CD4-positive, alpha-beta memory T cell (primary cell): Measurements from ENCODE around the gene NDUFAF8. TPM values are rescaled to one million over a fixed set of nuclear protein-coding genes. Genes with fewer than 3 reads are reported as not detected.

Experiments
- CTCF ChIA-PET: fragments of 350-600 bp; sonication (Branson Sonifier 250); formaldehyde crosslinking; loops from one replicate; lab custom pipeline; 2021; ENCODE audit warnings: inconsistent platforms; ENCODE audit not compliant: partially characterized antibody; lab: Charles Lee
- POLR2A ChIA-PET: fragments of 350-600 bp; sonication (Branson Sonifier 250); formaldehyde crosslinking; loops from one replicate; lab custom pipeline; 2021; ENCODE audit not compliant: partially characterized antibody; lab: Charles Lee
- DNase-seq, 5 donors: peaks; one replicate each; pipeline versions ENCODE4 v3.0.0 to v3.0.0-alpha.2; 2020 to 2022; ENCODE audit warnings: mixed read lengths in 1 of 5
- H3K27ac ChIP-seq: one replicate; pipeline ENCODE4 v1.7.0; 2013; ENCODE audit warnings: low read depth, low read length
- H3K27me3 ChIP-seq: 2 replicates; pipeline ENCODE4 v1.7.0; 2013; ENCODE audit warnings: mild to moderate bottlenecking, low read length, moderate library complexity; ENCODE audit not compliant: insufficient read depth
- H3K36me3 ChIP-seq: 2 replicates; pipeline ENCODE4 v1.7.0; 2013; ENCODE audit warnings: mild to moderate bottlenecking, low read length, moderate library complexity; ENCODE audit not compliant: insufficient read depth
- H3K4me1 ChIP-seq: 2 replicates; pipeline ENCODE4 v1.7.0; 2013; ENCODE audit warnings: mild to moderate bottlenecking, low read length, moderate library complexity; ENCODE audit not compliant: insufficient read depth
- H3K4me3 ChIP-seq, 2 donors: one replicate each; pipeline ENCODE4 v1.7.0; 2013; ENCODE audit warnings: low read length in 2 of 2, mild to moderate bottlenecking in 1 of 2
- H3K9me3 ChIP-seq, 2 donors: one replicate each; pipeline ENCODE4 v1.7.0; 2013; ENCODE audit warnings: low read length in 2 of 2, control low read depth in 1 of 2; ENCODE audit not compliant: control insufficient read depth in 1 of 2
- H3K27ac Mint-ChIP-seq, 7 donors: one replicate each; pipeline ENCODE4 v1.8.0; 2020 to 2021; ENCODE audit warnings: mixed read lengths in 7 of 7, mild to moderate bottlenecking in 6 of 7, inconsistent platforms in 3 of 7, moderate library complexity in 3 of 7
- H3K27me3 Mint-ChIP-seq, 2 donors: one replicate each; pipeline ENCODE4 v1.8.0; 2020 to 2021; ENCODE audit warnings: mixed read lengths in 2 of 2
- H3K36me3 Mint-ChIP-seq, 2 donors: one replicate each; pipeline ENCODE4 v1.8.0; 2020 to 2021; ENCODE audit warnings: mixed read lengths in 2 of 2, inconsistent platforms in 1 of 2, mild to moderate bottlenecking in 1 of 2
- H3K4me1 Mint-ChIP-seq, 4 donors: one replicate each; pipeline ENCODE4 v1.8.0; 2020 to 2021; ENCODE audit warnings: mixed read lengths in 4 of 4, mild to moderate bottlenecking in 1 of 4
- H3K4me3 Mint-ChIP-seq, 8 donors: one replicate each; pipeline ENCODE4 v1.8.0; 2020 to 2021; ENCODE audit warnings: mixed read lengths in 8 of 8, mild to moderate bottlenecking in 7 of 8, moderate library complexity in 6 of 8, inconsistent platforms in 3 of 8
- H3K9me3 Mint-ChIP-seq, 8 donors: one replicate each; pipeline ENCODE4 v1.8.0; 2020 to 2021; ENCODE audit warnings: mixed read lengths in 8 of 8, mild to moderate bottlenecking in 5 of 8, inconsistent platforms in 3 of 8, moderate library complexity in 1 of 8
- intact Hi-C: fragments of 100-400 bp; cut with micrococcal nuclease; formaldehyde crosslinking; loops from one replicate; pipeline ENCODE4 v1.15.1; 2023
- polyA plus RNA-seq, 2 donors: library from polyadenylated mRNA; unstranded; fragments of 300-500 nt; fragmentation: Illumina TruSeq; gene quantifications; one replicate each; pipeline ENCODE4 v1.2.3, GENCODE V29; 2021
- total RNA-seq, 2 experiments: library from RNA; stranded (reverse); gene quantifications; one replicate each; pipeline ENCODE4 v1.2.3, GENCODE V29; 2021

The NDUFAF8 gene
- total and polyA plus RNA-seq, 4 experiments from 2014 or later = 40.1 to 78.6 (median 54.8) TPM

DNA sequence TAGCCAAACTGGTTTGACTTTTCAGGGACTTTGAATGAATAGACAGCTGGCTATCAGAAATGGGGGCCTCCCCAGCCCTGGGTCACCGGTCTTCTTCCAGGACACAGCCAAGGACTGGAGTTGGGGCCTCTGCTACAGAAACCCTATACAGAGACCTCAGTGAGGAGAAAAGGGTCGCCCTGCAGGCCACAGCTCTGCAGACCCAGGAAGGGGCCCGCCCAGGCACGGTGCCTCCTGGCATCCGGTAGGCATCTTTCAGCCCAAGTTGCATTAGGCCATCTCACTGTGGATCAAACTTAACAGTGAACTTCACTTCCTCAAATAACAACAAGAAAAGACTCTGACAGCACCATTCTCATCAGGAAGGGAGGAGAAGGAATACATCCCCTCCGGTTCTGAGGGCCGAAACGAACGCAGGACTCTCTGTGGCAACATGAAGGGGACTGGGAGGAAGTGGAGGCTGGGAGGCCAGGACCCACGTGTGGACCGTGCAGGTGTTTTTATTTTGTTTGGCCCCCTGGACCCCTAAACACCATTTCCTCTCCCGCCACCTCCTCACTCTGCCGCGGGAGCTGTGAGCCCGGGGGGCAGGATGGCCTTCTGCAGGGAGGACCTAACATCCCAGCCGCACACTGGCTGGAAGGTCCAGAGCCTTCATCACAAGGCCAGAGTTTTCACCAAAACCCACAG lies 48.8 kb downstream of the NDUFAF8 start:
- CTCF ChIA-PET = no interaction called here
- H3K27ac ChIP-seq = peak overlapping the region; percentile 22
- H3K4me3 Mint-ChIP-seq = peak overlapping the region in 7 of 8 donors; percentile 21 to 72 (median 66)
- H3K27ac Mint-ChIP-seq = peak overlapping the region; percentile 65 to 91 (median 83)
- peaks cover 24 to 77% (median 50%) of the 10 kb centered on the region in 4 donors for H3K4me1 Mint-ChIP-seq
- no peaks in the 10 kb centered on the region for H3K9me3 ChIP-seq
- H3K9me3 Mint-ChIP-seq = no peaks in the 10 kb centered on the region
- no peaks in the 10 kb centered on the region for H3K27me3 Mint-ChIP-seq
- no peaks in the 10 kb centered on the region for H3K27me3 ChIP-seq
- peaks cover 7 to 38% of the 10 kb centered on the region in 2 donors for H3K36me3 Mint-ChIP-seq
- no peak for DNase-seq
- no peak overlapping the region for H3K4me3 ChIP-seq
- peaks cover 68% of the 10 kb centered on the region for H3K4me1 ChIP-seq
- intact Hi-C loops = no loop called here
- H3K36me3 ChIP-seq = peaks cover 13% of the 10 kb centered on the region
- POLR2A ChIA-PET = no interaction called here

DNA sequence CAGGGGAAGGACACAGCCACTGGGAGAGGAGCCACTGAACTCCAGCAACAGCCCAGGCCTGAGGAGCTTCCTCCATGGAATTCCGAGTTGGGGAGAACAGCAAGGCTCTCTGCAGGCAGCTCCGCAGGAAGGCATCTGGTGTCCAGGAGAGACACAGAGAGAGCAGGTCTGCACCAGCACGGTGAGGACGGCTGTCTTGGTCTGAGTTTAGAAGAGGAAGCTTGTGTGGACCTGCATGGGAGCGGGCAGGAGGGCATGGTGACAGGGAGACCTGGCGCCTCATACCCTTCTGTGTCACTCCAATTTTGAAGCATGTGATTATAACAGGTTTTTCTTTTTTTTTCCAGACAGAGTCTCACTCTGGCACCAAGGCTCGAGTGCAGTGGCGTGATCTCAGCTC lies 49.6 kb downstream of the NDUFAF8 start:
- H3K36me3 Mint-ChIP-seq = peaks cover 7 to 39% of the 10 kb centered on the region in 2 donors
- H3K27ac ChIP-seq = no peak overlapping the region
- no peaks in the 10 kb centered on the region for H3K27me3 Mint-ChIP-seq
- peaks cover 13% of the 10 kb centered on the region for H3K36me3 ChIP-seq
- ChIA-PET CTCF (interaction anchor here (1.1 kb wide), 1 partner anchor 34 kb away, joined by 3 read pairs; no protein-coding TSS in a partner anchor), POLR2A (interaction anchor here (0.7 kb wide), 1 partner anchor 50 kb away, joined by 3 read pairs; the partner anchor contains the start of genes NDUFAF8 and TEPSIN)
- intact Hi-C loops = no loop called here
- H3K9me3 ChIP-seq = no peaks in the 10 kb centered on the region
- no peak overlapping the region for H3K4me3 ChIP-seq
- H3K4me1 Mint-ChIP-seq = peaks cover 26 to 85% (median 56%) of the 10 kb centered on the region in 4 donors
- DNase-seq = no peak
- H3K27ac Mint-ChIP-seq = peak overlapping the region in 2 of 7 donors; percentile 31 to 70
- H3K27me3 ChIP-seq = no peaks in the 10 kb centered on the region
- no peaks in the 10 kb centered on the region for H3K9me3 Mint-ChIP-seq
- H3K4me3 Mint-ChIP-seq = no peak overlapping the region
- peaks cover 76% of the 10 kb centered on the region for H3K4me1 ChIP-seq

DNA sequence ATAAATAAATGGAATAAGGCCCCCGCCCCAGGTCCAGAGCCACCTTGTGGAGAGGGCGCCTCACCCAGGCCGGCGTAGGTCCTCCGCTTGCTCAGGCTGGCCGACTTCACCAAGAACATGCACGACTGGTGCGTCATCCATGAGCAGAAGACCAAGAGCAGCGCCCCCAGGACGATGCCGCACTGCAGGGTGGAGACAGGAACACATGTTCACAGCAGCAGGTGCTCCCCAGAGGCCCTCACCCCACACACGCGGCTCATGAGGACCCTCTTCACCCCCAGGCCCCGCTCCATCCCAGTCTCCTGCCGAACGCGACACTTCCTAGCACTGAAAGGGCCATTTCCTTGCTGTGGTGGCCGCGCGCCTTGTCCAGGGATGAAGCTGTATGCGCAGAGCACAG lies 50.5 kb downstream of the NDUFAF8 start:
- no peak overlapping the region for H3K4me3 ChIP-seq
- no peaks in the 10 kb centered on the region for H3K27me3 ChIP-seq
- Mint-ChIP-seq H3K27ac (peak overlapping the region in 1 of 7 donors; percentile 36), H3K4me1 (peaks cover 27 to 87% (median 61%) of the 10 kb centered on the region in 4 donors), H3K27me3 (no peaks in the 10 kb centered on the region), H3K4me3 (peak overlapping the region in 2 of 8 donors; percentile 17 to 28), H3K9me3 (no peaks in the 10 kb centered on the region), H3K36me3 (peaks cover 4 to 41% of the 10 kb centered on the region in 2 donors)
- H3K36me3 ChIP-seq = peaks cover 13% of the 10 kb centered on the region
- CTCF ChIA-PET = interaction anchor here (1.1 kb wide), 1 partner anchor 35 kb away, joined by 3 read pairs; no protein-coding TSS in a partner anchor
- no peaks in the 10 kb centered on the region for H3K9me3 ChIP-seq
- intact Hi-C loops = no loop called here
- H3K4me1 ChIP-seq = peaks cover 77% of the 10 kb centered on the region
- no peak for DNase-seq
- no peak overlapping the region for H3K27ac ChIP-seq
- POLR2A ChIA-PET = no interaction called here

DNA sequence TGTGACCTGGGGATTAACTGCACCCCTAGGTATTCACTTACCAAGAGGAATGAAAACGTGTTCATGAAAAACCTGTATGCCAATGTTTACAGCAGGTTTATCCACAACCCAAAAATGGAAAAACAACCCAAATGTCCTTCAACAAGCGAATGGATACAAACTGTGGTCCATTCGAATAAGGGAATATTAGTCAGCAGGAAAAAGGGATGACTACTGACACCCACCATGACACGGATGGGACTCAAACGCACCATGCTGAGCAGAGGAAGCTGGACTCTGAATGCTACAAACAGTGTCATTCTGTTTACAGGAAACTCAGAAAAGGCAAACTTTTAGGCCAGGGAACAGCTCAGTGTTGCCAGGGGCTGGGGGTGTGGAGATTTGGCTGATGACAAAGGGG lies 51.1 kb downstream of the NDUFAF8 start:
- Mint-ChIP-seq H3K9me3 (no peaks in the 10 kb centered on the region), H3K4me1 (peaks cover 25 to 83% (median 56%) of the 10 kb centered on the region in 4 donors), H3K27ac (peak overlapping the region in 3 of 7 donors; percentile 12 to 22 (median 21)), H3K36me3 (peaks cover 4 to 39% of the 10 kb centered on the region in 2 donors), H3K4me3 (peak overlapping the region in 1 of 8 donors; percentile 28), H3K27me3 (no peaks in the 10 kb centered on the region)
- DNase-seq = no peak
- Histone ChIP-seq H3K27me3 (no peaks in the 10 kb centered on the region), H3K36me3 (peaks cover 13% of the 10 kb centered on the region), H3K4me1 (peaks cover 71% of the 10 kb centered on the region), H3K27ac (no peak overlapping the region), H3K4me3 (no peak overlapping the region), H3K9me3 (no peaks in the 10 kb centered on the region)
- intact Hi-C loops = no loop called here
- ChIA-PET CTCF (interaction anchor here (2.5 kb wide), 1 partner anchor 195 kb away, joined by 17 read pairs; no protein-coding TSS in a partner anchor), POLR2A (no interaction called here)

Other genes starting within 250 kb of the NDUFAF8 start
- gene CHMP6, start 247.5 kb upstream of the NDUFAF8 start, total RNA-seq = 10 to 100 TPM; 41.4 to 42.3 TPM
- gene CHMP6, start 247.5 kb upstream of the NDUFAF8 start, polyA plus RNA-seq = 10 to 100 TPM; 36.7 to 48.7 TPM
- 1 to 10 TPM; 5.4 to 7.2 TPM for gene BAIAP2, start 204.2 kb upstream of the NDUFAF8 start, total RNA-seq
- 1 to 10 TPM; 2.1 to 5.6 TPM for gene BAIAP2, start 204.2 kb upstream of the NDUFAF8 start, polyA plus RNA-seq
- gene PVALEF, start 73.8 kb upstream of the NDUFAF8 start, total RNA-seq = not detected
- gene PVALEF, start 73.8 kb upstream of the NDUFAF8 start, polyA plus RNA-seq = not detected
- gene AATK, start 73.1 kb upstream of the NDUFAF8 start, total RNA-seq = 1 to 10 TPM; 1.4 to 2.1 TPM
- under 1 TPM; 0.09 to 0.17 TPM for gene AATK, start 73.1 kb upstream of the NDUFAF8 start, polyA plus RNA-seq
- 10 to 100 TPM in 1 of 2 experiments, 1 to 10 TPM in 1; 9.6 to 10.5 TPM for gene CEP131, start 16.4 kb upstream of the NDUFAF8 start, total RNA-seq
- gene CEP131, start 16.4 kb upstream of the NDUFAF8 start, polyA plus RNA-seq = 1 to 10 TPM; 1.7 to 3.8 TPM
- gene TEPSIN, start 263 bp upstream of the NDUFAF8 start, total RNA-seq = 100 to 1,000 TPM; 111 to 126 TPM
- gene TEPSIN, start 263 bp upstream of the NDUFAF8 start, polyA plus RNA-seq = 1 to 10 TPM; 2.0 to 5.3 TPM
- 100 to 1,000 TPM; 112 to 113 TPM for gene SLC38A10, start 56.0 kb downstream of the NDUFAF8 start, total RNA-seq
- gene SLC38A10, start 56.0 kb downstream of the NDUFAF8 start, polyA plus RNA-seq = 10 to 100 TPM; 49.0 to 69.6 TPM
- gene BAHCC1, start 156.1 kb downstream of the NDUFAF8 start, total RNA-seq = not detected
- gene BAHCC1, start 156.1 kb downstream of the NDUFAF8 start, polyA plus RNA-seq = not detected